Measurements from ENCODE around the gene RCBTB1.

GRCh38 chr13:49538404-49538803 lies 47.0 kb downstream of the RCBTB1 start:
- TF ChIP-seq CTCF (IDR thresholded peaks at IDR 0.05), result no peak
- no peak for TF ChIP-seq POLR2AphosphoS5 (IDR thresholded peaks at IDR 0.05; ENCODE audit: low read depth, low read length)
- no peak for TF ChIP-seq TCF7L2 (IDR thresholded peaks at IDR 0.05; ENCODE audit: low read depth, low read length)
- no peak for TF ChIP-seq REST (IDR thresholded peaks at IDR 0.05; ENCODE audit: insufficient read depth in 1 of 2, low read depth in 2 of 2, low read length in 1 of 2)
- no peak for TF ChIP-seq SIN3A (IDR thresholded peaks at IDR 0.05; ENCODE audit: borderline replicate concordance, insufficient read depth, low read depth, low read length)
